ENCODE measurements around the gene IFT27.

IFT27 gene, protein sequence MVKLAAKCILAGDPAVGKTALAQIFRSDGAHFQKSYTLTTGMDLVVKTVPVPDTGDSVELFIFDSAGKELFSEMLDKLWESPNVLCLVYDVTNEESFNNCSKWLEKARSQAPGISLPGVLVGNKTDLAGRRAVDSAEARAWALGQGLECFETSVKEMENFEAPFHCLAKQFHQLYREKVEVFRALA

DNA sequence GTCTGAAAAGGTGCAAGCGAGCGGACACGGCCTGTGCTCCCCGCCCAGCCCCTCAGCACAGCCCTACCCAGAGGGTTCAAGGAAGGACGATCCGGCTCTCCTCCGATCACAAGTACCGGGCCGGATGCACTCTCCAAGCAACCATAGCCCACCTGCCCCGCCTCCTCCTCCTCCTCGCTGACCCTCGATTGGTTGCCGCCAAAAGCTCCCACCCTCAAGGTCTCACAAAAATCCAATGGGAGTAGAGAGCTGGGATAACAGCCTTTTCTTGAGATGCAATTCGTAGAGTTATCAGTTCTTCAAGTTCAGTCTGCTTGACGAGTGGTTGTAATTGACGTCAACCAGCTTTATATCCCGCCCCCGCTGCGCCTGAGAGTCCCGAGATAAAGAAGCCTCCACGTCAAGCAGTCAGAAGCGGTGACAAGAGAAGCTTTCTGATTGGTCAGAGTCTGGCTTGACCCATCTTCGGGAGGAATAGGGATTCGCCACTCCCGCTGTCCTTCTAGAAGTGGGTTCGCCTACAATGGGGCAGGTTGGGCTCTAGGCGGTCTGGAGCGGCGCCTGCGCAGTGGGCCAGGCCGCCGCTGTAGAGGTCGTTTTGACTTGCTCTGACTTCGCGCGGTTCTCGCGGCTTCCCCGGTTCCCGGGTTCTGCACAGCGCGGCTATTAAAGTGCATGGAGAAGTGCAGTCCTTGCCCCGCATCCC is at the start of gene IFT27:
Gene IFT27 (minus strand): TSS at position 156 of the 706 bp plus-strand sequence. CDS start 412 bp downstream, outside the sequence.
- peak; percentile 100 for DNase-seq

DNA sequence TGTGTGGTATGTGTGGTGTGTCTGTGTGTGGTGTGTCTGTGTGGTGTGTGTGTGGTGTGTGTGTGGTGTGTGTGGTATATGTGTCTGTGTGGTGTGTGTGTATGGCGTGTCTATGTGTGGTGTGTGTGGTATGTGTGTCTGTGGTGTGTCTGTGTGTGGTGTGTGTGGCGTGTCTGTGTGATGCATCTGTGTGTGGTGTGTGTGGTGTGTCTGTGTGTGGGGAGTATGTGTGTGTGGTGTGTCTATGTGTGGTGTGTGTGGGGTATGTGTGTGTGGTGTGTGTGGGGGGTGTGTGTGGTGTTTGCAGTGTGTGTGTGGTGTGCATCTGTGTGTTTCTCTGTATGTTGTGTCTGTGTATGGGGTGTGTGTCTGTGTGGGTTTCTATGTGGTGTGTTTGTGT is 48.7 kb upstream of the IFT27 start:
- no peak for DNase-seq

DNA sequence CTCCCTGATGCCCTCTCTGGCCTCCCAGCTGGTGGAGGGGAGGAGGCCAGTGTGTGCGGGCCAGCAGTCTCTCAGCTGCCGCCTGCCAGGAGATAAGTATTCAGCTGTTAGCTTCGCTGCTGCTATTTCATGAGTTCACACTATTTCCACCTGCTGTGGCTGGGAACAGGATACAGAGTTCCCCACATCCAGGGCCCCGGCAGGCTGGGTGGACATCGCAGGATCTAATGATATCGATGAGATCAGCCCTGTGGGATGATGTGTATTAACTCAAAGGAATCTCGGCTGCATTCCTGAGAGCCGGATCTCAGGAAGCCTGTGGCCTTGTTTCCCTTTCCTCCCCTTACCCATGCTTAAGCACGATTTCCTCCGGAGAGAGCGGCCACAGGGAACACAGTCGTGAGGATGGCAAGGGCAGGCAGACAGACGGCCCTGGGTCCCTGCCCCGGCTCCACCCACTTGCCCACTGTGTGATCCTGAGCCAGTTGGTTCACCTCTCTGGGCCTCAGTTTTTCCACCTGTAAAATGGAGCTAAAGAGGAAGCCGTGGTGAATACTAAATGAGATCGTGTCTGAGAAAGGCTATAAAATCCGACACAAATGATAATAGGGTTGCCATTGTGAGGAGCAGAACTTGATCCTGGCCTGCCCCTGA is 47.4 kb upstream of the IFT27 start:
- DNase-seq: no peak

DNA sequence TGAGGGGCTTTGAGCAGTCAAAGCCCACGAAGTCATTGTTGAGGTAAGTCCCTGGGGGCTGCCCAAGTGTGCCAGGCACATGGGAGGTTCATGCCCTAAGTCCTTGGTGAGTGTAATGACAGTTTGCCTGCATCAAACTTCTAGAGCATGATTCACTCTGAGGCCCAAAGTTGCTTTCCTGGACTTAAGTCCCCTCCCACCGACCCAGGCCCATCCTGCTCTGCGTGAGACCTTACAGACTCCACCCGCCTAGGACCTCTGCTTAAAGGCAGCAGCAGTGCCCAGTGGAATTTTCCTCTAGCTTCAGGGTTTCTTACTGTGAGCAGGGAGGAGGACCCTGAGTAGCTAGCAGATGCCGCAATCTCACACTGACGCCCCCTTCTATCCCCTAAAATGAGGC is 46.7 kb upstream of the IFT27 start:
- no peak for DNase-seq

DNA sequence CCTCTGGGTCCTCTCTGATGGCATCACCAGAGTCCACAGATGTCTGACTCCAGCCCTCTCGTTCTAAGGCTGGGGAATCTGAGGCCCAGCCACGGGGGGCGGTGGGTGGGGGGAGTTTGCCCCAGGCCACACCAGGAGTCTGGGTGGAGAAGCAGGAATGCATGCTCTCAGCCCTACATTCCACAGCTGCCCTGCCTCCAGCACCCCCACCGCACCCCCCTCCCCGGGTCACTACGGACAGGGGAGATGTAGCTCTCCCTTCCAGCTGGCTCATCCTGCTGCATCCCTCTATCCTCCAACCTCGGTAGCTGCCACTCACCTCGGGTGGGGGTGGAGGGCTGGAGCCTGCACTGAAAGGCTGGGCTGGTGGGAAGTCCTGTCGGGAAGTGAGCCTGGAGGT is 43.2 kb upstream of the IFT27 start:
- DNase-seq: no peak

DNA sequence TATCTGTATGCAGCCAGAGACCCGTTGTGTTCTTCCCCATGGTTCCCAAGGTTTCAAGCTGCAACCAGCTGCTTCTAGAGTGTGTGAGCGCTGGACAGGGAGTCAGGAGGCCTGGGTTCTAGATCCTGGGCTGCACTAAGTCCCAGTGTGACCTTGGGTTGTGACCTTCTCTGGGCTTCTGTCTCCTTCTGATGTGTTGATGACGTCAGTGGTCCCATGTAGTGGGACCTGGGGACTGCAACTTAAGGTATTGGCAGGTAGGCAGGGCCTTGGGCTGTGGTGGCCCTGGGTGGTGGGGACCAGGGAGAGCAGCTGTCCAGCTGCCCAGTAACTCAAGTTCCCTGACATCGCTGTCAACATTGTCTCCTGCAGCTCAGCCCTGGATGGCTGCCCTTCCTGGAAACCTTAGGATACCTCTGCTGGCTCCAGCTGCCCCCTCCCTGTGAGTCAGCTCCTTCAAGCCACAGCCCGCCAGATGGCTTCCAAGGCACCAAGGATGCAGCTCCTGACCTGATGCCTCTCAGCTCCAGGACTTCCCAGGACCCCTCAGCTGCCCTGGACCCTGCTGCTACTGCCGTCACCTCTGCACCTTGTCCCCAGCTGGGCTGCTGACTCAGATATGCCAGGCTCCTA is 42.2 kb upstream of the IFT27 start:
- DNase-seq: no peak

DNA sequence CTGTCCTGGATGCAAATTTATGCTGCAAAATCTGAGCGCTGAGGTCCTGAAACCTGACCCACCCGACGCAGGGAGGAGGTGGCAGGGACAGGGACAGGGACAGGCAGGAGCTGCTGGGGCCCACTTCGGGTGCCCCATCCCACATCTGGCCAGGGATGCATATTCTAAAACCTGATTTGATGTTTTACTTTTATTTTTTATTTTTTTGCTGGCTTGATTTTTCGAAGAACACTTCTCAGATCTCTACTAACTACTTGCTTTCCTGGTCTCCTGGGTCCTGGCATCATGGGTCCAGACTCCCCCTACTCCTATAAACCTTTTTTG is 41.6 kb upstream of the IFT27 start:
- no peak for DNase-seq

DNA sequence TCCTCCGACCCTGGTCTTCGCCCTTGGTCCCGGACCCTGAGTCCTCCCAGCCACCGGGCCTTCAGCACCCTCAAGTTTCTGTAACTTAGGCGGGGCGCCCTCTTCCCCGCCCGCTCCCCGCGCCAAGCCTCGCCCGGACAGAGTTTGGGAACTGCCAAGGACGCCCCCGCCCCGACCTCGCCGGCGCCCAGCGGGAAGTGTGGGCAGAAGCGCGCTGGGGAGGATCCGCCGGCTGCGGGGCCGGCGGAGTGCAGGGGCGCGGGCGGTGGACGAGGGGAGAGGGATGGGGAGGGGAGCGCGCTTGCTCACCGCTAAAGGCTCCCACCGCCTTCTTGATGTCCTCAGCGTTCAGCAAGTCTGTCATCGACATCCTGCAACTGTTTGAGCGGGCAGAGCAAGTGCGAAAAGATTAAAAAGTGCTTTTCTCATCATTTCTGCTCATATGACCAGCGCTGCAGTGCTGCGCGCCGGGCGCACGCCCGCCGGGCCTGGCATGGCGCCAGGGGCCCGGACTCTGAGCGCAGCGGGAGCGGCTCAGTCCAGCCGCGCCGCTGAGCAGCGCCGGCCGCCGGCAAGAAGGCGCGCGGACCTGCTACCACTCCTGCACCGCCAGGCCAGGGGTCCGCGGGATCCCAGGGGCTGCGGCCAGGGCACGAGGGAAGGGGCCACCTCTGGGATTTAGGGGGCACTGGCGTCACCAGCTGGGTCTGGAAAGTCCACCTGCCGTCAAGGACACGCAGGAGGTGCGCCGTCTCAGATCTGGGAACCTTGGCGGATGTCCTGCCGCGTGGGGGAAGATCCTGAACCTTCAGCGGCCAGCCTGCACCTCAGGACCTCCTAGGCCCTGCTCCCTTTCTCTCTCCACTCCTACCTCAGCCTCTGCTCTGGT is 41.0 kb upstream of the IFT27 start, which contains the start of gene PVALB:
Gene PVALB (minus strand): TSS at position 400 of the 889 bp plus-strand sequence. CDS start 30 bp downstream, at position 370.
- DNase-seq: no peak

DNA sequence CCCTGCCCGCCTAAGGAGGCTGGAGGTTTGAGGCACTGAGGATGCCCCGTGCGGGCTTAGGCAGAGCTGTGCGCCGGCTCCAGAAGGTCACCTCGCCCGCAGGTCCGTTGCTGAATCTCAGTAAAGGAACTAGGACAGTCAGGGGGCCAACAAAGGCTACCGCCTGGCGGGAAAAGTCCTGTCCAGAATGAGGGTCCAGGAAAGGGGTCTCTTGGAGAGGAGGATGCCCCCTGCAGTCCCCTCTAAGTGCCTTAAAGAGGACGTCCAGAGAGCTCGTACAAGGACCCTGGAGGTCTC is 40.4 kb upstream of the IFT27 start:
- DNase-seq: no peak

DNA sequence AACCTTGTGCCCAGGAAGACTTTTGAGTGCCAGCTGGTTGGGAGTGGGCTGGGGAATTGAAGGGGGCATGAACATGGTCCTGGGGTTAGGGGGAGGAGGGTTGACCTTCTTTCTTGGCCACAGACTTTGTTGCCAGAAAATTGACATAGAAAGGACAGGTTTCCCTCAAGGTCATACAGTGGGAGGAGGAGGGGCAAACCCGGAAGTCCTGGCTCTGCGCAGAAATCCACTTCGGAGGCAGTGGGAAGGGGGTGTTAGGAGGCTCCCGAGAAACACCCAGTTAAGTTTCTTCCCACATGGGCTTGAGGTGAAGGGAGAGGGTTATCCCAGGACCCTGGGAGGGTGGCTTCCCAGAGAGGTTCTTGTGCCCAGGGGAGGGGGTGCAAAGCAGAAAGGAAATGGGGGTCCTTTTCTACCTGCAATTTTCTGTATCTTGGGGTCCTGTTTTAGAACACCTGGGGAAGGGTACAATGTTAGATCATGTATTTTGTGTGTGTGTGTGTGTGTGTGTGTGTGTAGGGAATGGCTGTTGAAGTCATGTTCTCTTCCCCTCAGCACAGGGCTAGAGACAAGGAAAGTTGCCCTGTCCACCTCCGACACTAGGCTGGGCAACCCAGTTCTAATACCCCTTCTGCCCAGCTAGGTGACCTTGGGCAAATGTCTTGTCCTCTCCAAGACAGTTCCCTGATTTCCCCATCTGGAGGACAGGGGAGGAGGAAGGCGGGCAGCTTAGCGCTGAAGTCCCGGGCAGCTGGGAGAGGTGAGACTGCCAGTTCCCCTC is 39.8 kb upstream of the IFT27 start:
- DNase-seq: no peak

DNA sequence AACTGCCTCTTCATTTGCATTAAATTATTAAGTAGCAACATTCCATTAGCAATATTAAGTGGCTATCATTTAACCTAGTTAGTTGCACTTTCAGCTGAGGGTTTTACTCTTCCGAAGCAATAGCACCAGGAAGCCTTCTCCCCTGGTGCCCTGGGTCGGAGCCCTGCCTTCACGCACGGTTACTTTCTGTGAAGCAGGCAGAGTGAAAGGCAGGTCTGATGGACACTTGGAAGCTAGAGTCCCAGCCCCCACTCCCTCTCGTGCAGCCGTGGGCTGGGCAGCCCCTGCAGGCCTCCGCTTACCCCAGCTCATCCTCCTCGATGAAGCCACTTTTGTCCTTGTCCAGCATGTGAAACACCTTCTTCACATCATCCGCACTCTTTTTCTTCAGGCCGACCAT is 38.9 kb upstream of the IFT27 start:
- DNase-seq: no peak

DNA sequence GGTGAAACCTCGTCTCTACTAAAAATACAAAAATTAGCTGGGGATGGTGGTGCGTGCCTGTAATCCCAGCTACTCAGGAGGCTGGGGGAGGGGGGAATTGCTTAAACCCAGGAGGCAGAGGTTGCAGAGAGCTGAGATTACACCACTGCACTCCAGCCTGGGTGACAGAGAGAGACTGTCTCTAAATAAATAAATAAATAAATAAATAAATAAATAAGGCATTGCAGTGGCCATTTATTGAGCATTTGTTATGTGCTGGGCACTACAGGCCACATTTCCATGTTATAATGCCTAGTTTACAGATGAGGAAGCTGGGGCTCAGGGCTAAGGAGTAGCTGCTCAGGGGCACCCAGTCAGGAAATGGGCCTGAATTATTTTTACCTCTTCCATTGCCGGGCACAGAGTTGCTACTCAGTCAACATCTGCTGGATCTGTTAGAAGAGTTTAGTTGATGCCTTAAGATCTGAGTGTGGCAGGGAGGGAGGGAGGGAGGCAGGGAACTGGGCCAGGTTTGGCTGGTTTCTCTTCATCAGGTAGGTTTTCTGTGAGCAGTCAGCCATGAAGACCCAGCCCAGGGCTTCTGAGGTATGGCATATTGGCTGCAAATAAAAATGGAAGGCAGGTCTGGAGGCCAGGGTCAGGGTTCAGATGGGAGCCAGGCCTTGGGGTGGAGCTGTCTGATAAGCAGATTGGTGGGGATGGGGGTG is 35.3 kb upstream of the IFT27 start:
- no peak for DNase-seq

DNA sequence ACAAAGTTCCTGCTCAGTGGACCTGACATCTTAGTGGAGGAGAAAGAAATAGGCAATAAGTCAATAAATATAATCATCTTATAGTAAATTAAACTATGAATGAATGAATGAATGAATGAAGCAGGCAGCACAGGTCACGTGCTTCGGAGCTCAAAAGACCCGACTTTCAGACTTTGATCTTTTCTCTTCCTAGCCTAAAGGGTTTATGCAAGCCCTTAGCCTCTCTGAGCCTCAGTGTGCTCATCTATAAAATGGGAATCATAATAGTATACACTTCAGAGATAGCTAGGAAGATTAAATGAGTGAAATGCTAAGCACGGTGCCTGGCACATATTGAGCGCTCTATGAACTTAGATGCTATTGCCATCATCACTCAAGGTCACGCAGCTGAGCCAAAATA is 33.4 kb upstream of the IFT27 start:
- DNase-seq: no peak

DNA sequence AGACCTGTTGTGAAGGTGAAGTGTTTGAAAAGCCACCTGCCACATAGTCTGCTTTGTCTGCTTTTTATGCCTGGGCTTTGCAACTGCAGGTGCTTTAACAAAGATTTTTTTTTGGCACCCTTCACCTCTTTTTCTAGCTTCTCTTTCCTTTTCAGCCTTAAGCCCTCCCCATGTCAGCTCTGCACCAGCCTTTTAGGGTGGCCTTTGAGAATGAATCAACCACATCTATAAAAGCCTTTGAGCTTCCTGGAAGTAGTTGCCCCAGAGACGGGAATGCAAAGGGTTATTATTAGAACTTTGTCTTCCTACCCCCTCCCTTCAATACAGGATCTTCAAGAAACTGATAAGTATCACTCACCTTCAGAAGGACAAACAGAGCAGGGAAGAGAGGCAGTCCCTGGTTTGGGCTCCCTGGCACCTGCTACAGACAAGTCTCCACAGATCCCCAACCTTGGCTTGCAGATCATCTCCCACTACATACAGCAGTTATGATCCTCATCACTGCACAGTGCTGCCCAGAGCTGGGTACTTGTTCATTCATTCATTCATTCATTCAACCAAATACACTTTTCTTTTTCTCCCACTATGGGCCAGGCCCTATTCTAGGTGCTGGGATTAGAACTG is 32.9 kb upstream of the IFT27 start:
- no peak for DNase-seq

DNA sequence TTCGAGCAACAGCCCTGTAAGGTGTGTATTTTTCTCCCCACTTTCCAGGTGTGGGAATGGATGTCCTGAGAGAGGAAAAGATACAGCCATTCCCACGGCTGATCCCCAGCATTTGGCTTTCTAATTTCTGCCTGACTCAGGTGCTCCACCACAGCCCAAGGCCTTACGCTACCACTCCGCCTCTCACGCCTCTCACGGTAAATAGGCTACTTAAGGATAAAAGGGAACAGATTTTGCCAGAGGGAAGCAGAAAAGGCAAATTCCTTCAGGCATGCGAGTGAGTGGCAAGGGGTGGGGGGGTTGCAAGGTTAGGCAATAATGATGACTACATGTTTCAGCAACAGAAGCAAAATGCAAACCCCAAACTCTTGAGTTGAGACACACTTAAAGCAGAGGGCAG is 31.7 kb upstream of the IFT27 start:
- no peak for DNase-seq

DNA sequence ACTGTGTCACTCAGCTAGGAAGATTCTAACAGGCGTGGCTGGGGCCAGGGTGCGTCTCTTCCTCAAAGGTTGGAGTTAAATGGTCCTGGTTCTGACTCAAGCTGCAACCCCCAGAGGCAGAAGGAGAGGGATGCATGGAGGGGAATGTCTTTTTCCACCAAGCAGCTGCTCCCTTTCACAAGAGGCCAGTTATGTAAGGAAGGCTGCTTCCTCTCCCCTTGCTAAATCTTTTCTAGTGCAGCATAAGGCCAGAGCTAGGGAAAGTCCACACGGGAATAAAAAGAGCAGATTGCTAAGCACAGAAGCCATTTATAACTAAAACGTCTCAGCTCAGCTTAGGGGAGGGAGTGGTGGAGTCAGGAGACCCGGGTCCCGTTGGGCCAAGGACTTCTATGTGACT is 30.9 kb upstream of the IFT27 start:
- no peak for DNase-seq

DNA sequence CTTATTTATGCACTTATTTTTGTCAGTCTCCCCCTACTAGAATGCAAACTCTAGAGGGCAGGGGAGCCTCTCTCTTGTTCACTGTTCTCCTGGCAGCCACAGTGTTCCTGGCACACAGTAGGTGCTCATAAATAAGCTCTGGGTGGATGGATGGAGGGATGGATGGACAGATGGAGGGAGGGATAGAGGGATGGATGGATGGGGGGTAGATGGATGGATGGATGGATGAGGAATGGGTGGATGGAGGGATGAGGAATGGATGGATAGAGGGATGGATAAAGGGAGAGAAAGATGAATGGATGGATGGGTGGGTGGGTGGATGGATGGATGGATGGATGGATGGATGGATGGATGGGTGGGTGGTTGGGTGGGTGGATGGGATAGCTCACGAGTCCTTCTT is 27.4 kb upstream of the IFT27 start:
- DNase-seq: no peak

DNA sequence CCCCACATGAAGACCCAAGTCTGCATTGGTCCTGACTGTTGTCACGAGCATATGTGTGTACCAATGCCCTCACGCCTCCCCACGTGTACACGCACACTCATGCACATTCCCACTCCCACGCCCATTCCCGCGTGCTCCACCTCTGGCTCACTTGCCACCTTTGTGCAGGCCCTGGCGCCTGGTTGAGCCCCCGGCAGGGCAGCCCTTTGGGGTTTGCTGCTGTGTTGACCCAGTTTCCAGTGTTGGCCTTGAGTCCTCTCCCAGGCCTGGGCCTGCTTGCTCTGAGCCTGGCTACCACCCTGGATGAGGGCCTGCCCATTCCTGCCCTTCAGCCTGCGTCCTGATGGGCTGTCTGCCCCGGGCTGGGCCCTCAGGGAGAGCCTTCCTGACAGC is 22.8 kb upstream of the IFT27 start:
- no peak for DNase-seq

DNA sequence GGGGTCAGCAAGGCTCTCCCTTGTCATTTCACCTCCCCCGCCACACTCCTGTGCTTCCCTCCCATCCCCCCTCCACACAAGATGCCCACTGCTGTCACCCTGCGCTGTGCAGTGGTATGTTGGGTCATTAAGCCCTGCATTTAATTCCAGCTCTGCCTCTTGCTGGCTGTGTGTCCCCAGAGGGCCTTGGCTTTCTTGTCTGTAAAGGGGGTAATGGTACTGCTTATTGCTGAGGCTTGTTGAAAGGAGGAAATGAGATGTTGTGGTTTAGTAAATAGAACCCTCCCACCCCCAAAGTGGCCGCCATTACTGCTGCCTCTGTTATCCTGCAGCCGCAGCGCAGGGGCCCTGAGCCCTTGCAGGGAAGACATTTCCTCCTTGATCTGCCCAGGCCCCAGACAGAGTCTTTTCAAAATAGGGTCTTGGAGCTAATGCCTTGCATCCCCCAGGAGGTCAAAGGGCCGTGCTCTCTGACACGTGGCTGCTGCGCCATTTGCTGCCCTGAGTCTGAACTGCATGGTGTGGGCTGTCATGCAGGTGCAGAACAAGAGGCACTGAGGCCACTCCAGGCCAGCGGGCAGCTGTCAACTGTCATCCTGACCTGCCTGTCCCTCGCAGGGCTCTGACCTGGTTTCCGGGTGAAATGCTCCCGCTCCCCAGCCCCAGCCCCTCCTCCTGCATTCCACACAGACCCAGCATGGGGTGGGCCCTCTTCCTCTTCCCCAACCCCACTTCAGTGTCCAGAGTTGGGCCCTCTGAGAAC is 22.2 kb upstream of the IFT27 start:
- DNase-seq: no peak

DNA sequence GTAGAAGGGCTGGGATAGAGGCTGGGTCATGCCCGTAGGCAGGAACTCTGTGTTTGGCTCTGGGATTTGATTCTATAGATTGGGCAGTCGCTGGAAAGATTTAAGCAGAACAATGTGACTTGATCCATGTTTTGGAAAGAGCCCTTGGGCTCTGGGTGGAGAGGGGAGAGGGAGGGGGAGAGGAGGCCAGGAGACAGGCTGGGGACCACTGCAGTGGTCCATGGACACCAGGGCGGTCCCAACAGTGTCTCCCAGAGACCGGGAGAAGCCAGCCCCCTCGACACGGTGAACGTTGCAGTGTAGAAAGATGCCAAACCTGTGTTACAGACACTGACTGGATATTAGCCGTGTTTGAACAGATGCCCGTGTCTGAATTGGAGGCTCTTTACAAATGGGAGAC is 21.5 kb upstream of the IFT27 start:
- DNase-seq: no peak

All from amniotic stem cell (primary cell).